HG03565 (cell line): Measurements from ENCODE around the gene AP5Z1.

Experiments
- ATAC-seq: cut with Tn5 transposase; IDR thresholded peaks from one replicate; pipeline ENCODE4 v1.9.1; 2021; ENCODE audit warnings: mild to moderate bottlenecking, moderate library complexity; ENCODE audit not compliant: unreplicated experiment

Gene AP5Z1

GRCh38 chr7:4818000-4818794 lies 42.8 kb downstream of the AP5Z1 start:
- no peak for ATAC-seq

DNA sequence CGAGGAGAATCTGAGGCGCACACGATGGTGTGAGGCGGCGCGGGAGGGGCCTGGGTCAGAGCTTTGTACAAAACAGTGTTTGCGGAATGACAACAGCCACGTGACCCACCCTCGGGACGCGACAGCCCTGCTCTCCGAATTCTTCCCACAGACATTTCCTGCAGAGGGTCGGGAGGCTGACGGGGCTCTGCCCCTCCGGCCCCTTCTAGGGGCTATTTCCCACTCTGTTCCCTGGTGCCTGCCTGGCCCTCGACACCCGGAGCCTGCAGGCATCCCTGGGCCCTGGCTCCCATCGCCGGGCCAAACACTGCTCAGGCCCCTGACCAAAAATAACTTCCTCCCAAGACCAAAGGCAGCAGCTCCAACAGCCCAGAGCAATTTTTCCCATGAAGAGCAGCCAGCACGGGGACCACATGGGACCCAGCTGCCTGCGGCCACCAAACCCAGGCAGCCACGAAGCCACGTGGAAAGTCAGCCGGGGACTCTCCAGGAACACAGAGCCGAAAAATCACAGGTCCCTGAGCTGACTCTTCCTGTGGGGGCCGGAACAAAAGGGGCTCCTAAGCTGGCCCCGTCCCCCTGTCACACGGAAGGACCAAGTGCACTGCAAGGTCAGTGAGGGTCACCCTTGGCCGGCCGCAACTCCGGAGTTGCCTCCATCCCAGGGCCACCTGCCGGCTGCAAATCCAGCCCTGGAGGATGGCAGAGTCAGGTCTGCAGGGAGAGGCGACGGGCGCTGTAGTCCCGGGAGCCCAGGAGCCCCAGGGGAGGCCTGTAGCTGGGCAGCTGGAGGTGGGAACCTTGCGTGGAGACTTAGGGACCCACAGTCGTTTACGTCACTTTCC lies 44.4 kb downstream of the AP5Z1 start:
- no peak for ATAC-seq

DNA sequence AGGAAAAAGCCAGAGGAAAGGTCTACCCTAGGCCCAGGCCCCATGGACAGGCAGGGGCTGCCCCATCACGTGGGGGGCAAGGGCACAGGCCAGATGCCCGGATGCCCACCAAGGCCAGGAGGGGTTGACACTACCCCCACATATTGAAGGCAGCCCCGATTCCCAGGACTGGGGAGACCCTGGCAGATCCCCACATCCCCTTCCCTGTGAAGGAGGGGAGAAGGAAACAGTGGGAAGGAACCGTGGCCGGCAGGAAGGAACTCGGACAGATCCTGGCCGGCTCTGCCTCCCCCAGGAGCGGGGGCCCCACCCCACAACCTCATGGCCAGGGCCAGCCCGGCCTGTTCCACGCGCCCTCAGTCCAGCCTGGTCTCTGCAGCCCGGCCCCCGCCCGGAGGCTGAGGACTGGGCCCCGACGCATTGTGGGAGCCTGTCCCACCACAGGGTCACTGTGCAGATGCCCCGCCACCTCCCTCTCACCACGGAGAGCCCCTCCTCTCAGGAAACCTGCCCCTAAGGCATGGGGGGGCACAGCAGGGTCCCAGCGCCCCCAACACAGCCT lies 45.1 kb downstream of the AP5Z1 start:
- no peak for ATAC-seq

DNA sequence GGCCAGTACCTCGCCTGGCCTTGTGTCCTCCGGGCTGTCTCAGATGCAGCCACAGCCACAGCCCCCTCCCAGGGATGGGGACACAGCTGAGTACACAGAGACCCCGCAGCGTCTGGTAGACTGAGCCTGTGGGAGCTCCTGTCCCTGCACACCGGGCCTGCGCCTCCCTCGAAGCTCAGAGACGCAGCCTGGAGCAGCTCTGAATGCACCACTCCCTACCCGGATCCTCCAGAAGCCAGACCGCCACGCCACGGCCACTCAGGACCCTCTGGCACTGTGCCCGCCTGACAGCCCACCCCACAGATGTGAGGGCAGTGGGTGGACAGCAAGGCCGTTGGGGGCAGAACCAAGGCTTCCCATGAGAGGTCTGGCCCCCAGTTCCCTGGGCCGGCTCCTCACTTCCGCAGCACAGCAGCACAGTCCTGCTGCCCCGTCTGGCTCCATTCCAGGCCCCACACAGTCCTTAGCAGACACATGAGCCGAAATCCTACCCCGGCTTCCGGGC lies 45.6 kb downstream of the AP5Z1 start:
- ATAC-seq: no peak

- no peak for ATAC-seq
These were observed 47.3 kb downstream of the AP5Z1 start for GRCh38 chr7:4822677-4823076.

- ATAC-seq: no peak
These were observed 48.2 kb downstream of the AP5Z1 start for GRCh38 chr7:4823441-4824119.

- no peak for ATAC-seq
These were observed 48.8 kb downstream of the AP5Z1 start for GRCh38 chr7:4824120-4824775.

GRCh38 chr7:4825081-4825480 lies 49.7 kb downstream of the AP5Z1 start:
- no peak for ATAC-seq

DNA sequence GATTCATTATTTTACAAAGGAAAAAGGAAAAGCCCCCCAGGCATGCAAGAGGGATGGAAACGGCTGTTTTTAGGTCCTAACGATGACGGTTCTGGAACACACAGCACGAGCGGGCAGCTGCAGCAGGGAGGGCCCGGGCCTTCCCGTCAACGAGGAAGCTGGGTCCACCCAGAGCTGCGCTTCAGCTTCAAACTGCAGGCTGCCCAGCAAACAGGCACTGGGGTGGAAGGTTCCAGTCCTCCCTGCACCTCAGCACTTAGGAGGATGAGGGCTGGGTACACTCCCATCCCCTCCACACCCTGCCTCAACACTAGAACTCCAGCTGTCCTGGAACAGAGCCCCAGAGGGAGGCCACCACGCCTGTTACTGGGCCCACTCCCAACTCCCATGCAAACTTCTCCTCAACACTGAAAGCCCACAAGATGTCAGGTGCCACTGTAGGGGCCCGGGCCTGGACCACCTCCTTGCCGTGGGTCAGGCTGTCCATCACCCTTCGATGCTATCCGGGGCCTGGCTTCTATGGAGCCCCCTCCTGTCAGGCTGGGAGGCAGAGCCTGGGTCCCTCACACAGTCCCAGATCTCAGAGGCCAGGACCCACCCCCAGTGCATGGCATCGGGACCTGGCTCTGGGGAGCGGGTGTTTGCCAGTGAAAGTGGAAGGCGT lies 53.4 kb downstream of the AP5Z1 start:
- ATAC-seq: no peak

DNA sequence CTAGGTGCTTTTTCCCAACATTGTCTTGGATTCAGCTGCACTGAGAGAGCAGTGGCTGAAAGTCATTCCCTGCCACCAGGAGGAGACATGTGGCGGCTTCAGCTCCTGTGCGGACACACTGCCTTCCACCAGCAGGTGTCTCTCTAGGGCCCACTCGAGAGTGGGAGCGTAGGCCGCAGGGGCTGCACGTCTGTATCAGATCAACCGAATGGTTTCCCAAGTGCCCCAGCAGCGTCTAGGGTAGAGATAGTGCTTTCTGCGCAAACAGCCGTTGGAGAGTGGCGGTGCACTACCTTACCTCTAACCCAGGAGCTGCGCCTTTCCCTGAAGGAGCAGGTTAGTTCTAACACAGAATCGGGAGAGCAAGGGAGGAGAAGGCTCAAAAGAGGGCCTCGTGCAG lies 54.8 kb downstream of the AP5Z1 start:
- no peak for ATAC-seq

- ATAC-seq: no peak
These were observed 56.5 kb downstream of the AP5Z1 start for GRCh38 chr7:4831723-4832495.

GRCh38 chr7:4832711-4833110 lies 57.3 kb downstream of the AP5Z1 start:
- ATAC-seq: no peak

GRCh38 chr7:4833176-4833575 lies 57.8 kb downstream of the AP5Z1 start:
- ATAC-seq: no peak

GRCh38 chr7:4833691-4834600 lies 58.5 kb downstream of the AP5Z1 start:
- ATAC-seq: no peak

DNA sequence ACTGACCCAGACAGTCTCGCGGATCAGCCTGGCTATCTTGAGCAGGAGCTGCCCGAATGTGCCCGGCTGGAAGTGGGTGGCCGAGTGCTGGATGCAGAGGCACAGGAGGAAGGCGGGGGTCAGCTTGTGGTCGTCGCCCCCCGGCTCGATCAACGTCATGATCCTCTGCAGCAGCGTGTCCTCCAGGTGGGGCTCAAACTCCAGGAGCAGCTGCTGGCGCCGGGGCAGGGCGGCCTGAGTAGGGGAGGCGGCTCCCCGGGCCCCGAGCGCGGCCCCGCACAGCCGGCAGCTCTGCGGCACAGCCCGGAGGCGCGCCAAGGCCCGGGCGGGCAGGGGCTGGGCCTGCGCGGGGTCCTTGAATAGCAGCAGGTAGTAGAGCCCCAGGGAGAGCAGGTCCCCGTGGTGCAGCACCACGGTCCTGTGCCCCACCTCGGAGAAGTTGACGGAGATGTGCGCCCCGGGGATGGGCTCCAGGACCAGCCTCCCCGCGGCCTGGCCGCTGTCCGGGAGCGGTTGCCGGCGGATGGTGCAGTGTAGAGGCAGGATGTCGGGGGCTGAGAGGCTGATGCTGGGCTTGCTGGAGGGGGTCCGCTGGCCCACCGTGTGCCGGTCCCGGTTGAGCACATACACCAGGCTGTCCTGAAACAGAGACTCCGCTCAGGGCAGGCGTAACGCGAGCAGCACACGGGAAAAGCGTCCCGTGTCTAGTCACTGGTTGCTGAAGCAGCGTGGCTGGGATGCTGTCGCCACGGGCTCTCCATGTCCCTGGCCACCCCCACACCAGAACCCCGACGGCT lies 59.4 kb downstream of the AP5Z1 start:
- no peak for ATAC-seq

- no peak for ATAC-seq
These were observed 60.2 kb downstream of the AP5Z1 start for GRCh38 chr7:4835398-4836205.
